Stimulated activated effector memory CD8-positive, alpha-beta T cell treated with anti-CD3 and anti-CD28 coated beads, Interleukin-12 subunit alpha, Interleukin-12 subunit beta, amount 100 ng/mL, for 72 hours (primary cell): Measurements from ENCODE around the gene ANKS3.

Source experiments
- ATAC-seq: fragments of 150-1000 bp; cut with Tn5 transposase; 2 replicates; pipeline ENCODE4 v1.10.0; 2021
- DNase-seq, 2 donors: peaks; one replicate each; pipeline ENCODE4 v3.0.0; 2021 to 2022; ENCODE audit warnings: low spot score in 2 of 2
- H3K27ac Mint-ChIP-seq: one replicate; pipeline ENCODE4 v1.8.0; 2022; ENCODE audit warnings: mild to moderate bottlenecking, mixed read lengths
- H3K36me3 Mint-ChIP-seq: one replicate; pipeline ENCODE4 v1.8.0; 2022; ENCODE audit warnings: mild to moderate bottlenecking, mixed read lengths
- H3K4me1 Mint-ChIP-seq: one replicate; pipeline ENCODE4 v1.8.0; 2022; ENCODE audit warnings: mixed read lengths
- H3K4me3 Mint-ChIP-seq: one replicate; pipeline ENCODE4 v1.8.0; 2022; ENCODE audit warnings: mild to moderate bottlenecking, mixed read lengths
- H3K9me3 Mint-ChIP-seq: one replicate; pipeline ENCODE4 v1.8.0; 2022; ENCODE audit warnings: mixed read lengths

ANKS3 gene

GRCh38 chr16:4679850-4680636 is 54.0 kb downstream of the ANKS3 start:
- ATAC-seq = no peak
- peaks cover 69% of the 10 kb centered on the region for H3K36me3 Mint-ChIP-seq
- peak overlapping the region; percentile 32 for H3K27ac Mint-ChIP-seq

GRCh38 chr16:4679156-4679849 is 54.8 kb downstream of the ANKS3 start:
- H3K9me3 Mint-ChIP-seq = no peaks in the 10 kb centered on the region
- peak overlapping the region; percentile 69 for H3K27ac Mint-ChIP-seq
- no peak overlapping the region for H3K4me3 Mint-ChIP-seq
- H3K4me1 Mint-ChIP-seq = peaks cover 28% of the 10 kb centered on the region
- DNase-seq (no peak), ATAC-seq (no peak)
- H3K36me3 Mint-ChIP-seq = peaks cover 73% of the 10 kb centered on the region

More at GRCh38 chr16:4679850-4680636, 54.0 kb downstream of the ANKS3 start:
- Mint-ChIP-seq H3K9me3 (no peaks in the 10 kb centered on the region), H3K4me3 (no peak overlapping the region), H3K4me1 (peaks cover 28% of the 10 kb centered on the region)
- DNase-seq = no peak

- no peaks in the 10 kb centered on the region for H3K9me3 Mint-ChIP-seq
- DNase-seq = no peak
- ATAC-seq = no peak
- no peak overlapping the region for H3K4me3 Mint-ChIP-seq
- peaks cover 79% of the 10 kb centered on the region for H3K36me3 Mint-ChIP-seq
- peaks cover 28% of the 10 kb centered on the region for H3K4me1 Mint-ChIP-seq
- peak overlapping the region; percentile 69 for H3K27ac Mint-ChIP-seq
Observed at GRCh38 chr16:4678596-4678995, 55.5 kb downstream of the ANKS3 start.

- Mint-ChIP-seq H3K27ac (peak overlapping the region; percentile 69), H3K4me1 (peaks cover 28% of the 10 kb centered on the region), H3K36me3 (peaks cover 77% of the 10 kb centered on the region), H3K9me3 (no peaks in the 10 kb centered on the region), H3K4me3 (no peak overlapping the region)
- no peak for DNase-seq
- no peak for ATAC-seq
Observed at GRCh38 chr16:4677994-4678393, 56.1 kb downstream of the ANKS3 start.

- peaks cover 76% of the 10 kb centered on the region for H3K36me3 Mint-ChIP-seq
- peaks cover 28% of the 10 kb centered on the region for H3K4me1 Mint-ChIP-seq
- H3K27ac Mint-ChIP-seq = peak overlapping the region; percentile 99
- ATAC-seq = no peak
- H3K4me3 Mint-ChIP-seq = peak overlapping the region; percentile 76
- DNase-seq = no peak
- no peaks in the 10 kb centered on the region for H3K9me3 Mint-ChIP-seq
Observed at GRCh38 chr16:4677390-4677789, 56.7 kb downstream of the ANKS3 start.

- Mint-ChIP-seq H3K36me3 (peaks cover 75% of the 10 kb centered on the region), H3K4me1 (peaks cover 28% of the 10 kb centered on the region), H3K27ac (peak overlapping the region; percentile 99), H3K9me3 (no peaks in the 10 kb centered on the region), H3K4me3 (peak overlapping the region; percentile 76)
- ATAC-seq = peak; percentile 5
- no peak for DNase-seq
Observed at GRCh38 chr16:4676831-4677230, 57.2 kb downstream of the ANKS3 start.

- no peaks in the 10 kb centered on the region for H3K9me3 Mint-ChIP-seq
- peak overlapping the region; percentile 99 for H3K27ac Mint-ChIP-seq
- DNase-seq = peak; percentile 47 to 83
- peaks cover 68% of the 10 kb centered on the region for H3K36me3 Mint-ChIP-seq
- peak; percentile 91 for ATAC-seq
- peaks cover 28% of the 10 kb centered on the region for H3K4me1 Mint-ChIP-seq
- H3K4me3 Mint-ChIP-seq = peak overlapping the region; percentile 76
Observed at GRCh38 chr16:4675864-4676786, 57.9 kb downstream of the ANKS3 start.

GRCh38 chr16:4674926-4675530 is 59.0 kb downstream of the ANKS3 start:
- ATAC-seq (no peak), DNase-seq (no peak)
- H3K4me3 Mint-ChIP-seq = peak overlapping the region; percentile 76
- H3K9me3 Mint-ChIP-seq = no peaks in the 10 kb centered on the region
- H3K36me3 Mint-ChIP-seq = peaks cover 58% of the 10 kb centered on the region
- H3K4me1 Mint-ChIP-seq = peaks cover 28% of the 10 kb centered on the region
- H3K27ac Mint-ChIP-seq = peak overlapping the region; percentile 99

GRCh38 chr16:4673387-4674046 is 60.6 kb downstream of the ANKS3 start:
- Mint-ChIP-seq H3K4me1 (peaks cover 28% of the 10 kb centered on the region), H3K27ac (no peak overlapping the region), H3K36me3 (peaks cover 47% of the 10 kb centered on the region), H3K9me3 (no peaks in the 10 kb centered on the region), H3K4me3 (no peak overlapping the region)
- ATAC-seq = no peak
- DNase-seq = no peak

- H3K27ac Mint-ChIP-seq = no peak overlapping the region
- no peak for ATAC-seq
- peaks cover 19% of the 10 kb centered on the region for H3K4me1 Mint-ChIP-seq
- H3K4me3 Mint-ChIP-seq = no peak overlapping the region
- DNase-seq = no peak
- H3K36me3 Mint-ChIP-seq = peaks cover 28% of the 10 kb centered on the region
- no peaks in the 10 kb centered on the region for H3K9me3 Mint-ChIP-seq
Observed at GRCh38 chr16:4668313-4668960, 65.6 kb downstream of the ANKS3 start.

- Mint-ChIP-seq H3K27ac (no peak overlapping the region), H3K4me3 (no peak overlapping the region)
- no peak for ATAC-seq
Observed at GRCh38 chr16:4667203-4667963, 66.7 kb downstream of the ANKS3 start.

GRCh38 chr16:4666537-4667202 is 67.4 kb downstream of the ANKS3 start:
- Mint-ChIP-seq H3K27ac (no peak overlapping the region), H3K36me3 (peaks cover 37% of the 10 kb centered on the region)

More at GRCh38 chr16:4667203-4667963, 66.7 kb downstream of the ANKS3 start:
- H3K9me3 Mint-ChIP-seq = no peaks in the 10 kb centered on the region
- peaks cover 20% of the 10 kb centered on the region for H3K4me1 Mint-ChIP-seq
- no peak for DNase-seq
- H3K36me3 Mint-ChIP-seq = peaks cover 36% of the 10 kb centered on the region

More at GRCh38 chr16:4666537-4667202, 67.4 kb downstream of the ANKS3 start:
- Mint-ChIP-seq H3K4me3 (no peak overlapping the region), H3K9me3 (no peaks in the 10 kb centered on the region), H3K4me1 (peaks cover 20% of the 10 kb centered on the region)
- ATAC-seq (no peak), DNase-seq (no peak)
